ENCODE data around the gene COMT. TPM values are rescaled to one million over a fixed set of nuclear protein-coding genes. Genes with fewer than 3 reads are reported as not detected.
A peak's percentile ranks its signal among the peaks of the same experiment; 100 is the strongest.

COMT gene
- total RNA-seq, 1 donor from 2014 or later: 459 TPM

DNA sequence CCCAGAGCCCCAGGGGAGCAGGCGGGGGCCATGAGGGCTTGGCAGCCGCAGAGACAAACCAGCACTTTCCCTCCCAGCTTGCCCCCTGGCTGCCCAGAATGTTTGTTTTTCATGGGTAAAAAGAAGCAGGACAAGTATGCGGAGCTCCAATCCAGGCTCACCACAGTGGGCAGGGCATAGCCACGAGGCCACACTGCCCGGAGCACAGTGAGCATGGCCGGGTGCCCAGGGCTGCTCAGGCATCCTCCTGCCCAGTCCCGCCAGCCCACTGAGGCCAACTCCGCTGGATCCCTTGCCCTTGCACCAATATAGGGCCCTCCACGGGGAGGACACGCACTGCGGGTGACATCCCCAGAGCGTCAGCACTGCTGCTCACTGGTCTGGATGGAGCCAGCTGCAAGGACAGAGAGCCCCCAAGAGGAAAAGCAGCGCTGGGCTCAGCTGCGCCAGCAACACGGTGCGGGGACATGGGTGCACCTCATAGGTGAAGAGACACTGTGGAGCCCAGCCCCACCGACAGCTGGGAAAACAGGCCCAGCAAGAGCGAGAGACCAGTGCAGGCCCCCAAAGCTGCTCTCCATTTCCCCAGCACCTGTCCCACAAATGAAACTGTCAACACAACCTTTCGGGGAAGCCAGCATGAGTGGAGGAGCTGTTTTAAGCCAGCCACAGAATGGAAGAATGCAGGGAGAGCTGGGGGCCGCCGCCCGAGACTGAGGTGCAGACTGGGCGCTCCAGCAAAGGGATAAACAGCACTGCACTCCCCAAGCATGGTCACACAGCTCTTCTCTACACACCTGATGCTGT is 50.3 kb downstream of the COMT start:
- DNase-seq (ENCODE audit: low read depth): peak; percentile 59

DNA sequence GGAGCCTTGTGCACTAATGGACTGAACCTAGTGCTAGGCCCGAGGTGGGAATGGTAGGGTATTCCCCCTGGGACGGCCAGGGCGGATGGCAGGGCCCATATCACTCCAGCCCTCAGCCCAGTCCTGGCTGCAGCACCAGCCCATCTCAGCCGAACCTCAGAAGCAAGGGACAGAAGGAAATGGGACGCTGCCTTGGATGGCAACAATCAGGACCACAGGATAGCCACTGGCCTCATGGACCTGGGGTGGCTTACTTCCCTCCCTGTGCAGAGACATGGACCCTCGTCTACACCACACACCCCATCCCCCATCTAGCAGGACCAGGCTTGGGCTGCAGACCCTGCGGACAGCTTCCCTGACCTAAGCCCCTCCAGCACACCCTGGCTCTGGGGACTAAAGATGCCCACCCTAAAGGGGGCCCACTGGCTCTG is 50.9 kb downstream of the COMT start:
- no peak for DNase-seq (ENCODE audit: low read depth)

DNA sequence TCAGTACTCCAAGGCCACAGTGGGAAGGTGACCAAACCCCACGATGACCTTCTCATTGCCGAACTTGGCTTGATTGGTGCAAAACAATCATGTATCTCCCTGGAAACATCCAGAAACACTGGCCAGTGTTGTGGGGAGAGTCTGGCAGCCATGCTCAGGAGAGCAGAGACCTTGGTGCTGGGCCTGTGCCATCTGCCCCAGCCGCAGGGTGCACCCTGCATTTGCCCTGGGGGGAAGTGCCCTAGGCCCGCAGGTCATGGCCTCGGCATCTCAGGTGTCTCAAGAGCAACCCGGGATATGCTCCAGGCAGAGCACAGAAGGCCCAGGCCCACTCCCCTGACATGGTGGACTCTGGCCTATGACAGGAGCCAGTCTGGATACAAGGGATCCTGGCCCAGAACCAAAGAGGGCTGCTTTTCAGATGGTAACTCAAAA is 51.4 kb downstream of the COMT start:
- no peak for DNase-seq (ENCODE audit: low read depth)

DNA sequence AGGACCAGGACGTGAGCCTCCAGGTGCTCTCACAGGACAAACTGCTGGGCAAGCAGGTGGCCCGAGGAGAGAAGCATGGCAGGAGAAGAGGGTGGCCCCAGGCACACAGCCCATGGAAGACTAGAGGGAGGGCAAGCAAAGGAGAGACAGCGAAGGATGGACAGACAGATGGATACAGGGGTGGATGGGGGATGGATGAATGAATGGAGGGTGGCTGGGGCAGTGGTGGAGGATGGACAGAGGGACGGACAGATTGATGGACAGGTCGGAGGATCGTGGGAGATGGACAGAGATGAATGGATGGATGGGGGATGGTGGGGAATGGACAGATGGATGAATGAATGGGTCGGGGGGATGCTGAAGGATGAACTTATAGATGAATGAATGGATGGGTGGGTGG is 52.4 kb downstream of the COMT start:
- DNase-seq (ENCODE audit: low read depth): no peak

DNA sequence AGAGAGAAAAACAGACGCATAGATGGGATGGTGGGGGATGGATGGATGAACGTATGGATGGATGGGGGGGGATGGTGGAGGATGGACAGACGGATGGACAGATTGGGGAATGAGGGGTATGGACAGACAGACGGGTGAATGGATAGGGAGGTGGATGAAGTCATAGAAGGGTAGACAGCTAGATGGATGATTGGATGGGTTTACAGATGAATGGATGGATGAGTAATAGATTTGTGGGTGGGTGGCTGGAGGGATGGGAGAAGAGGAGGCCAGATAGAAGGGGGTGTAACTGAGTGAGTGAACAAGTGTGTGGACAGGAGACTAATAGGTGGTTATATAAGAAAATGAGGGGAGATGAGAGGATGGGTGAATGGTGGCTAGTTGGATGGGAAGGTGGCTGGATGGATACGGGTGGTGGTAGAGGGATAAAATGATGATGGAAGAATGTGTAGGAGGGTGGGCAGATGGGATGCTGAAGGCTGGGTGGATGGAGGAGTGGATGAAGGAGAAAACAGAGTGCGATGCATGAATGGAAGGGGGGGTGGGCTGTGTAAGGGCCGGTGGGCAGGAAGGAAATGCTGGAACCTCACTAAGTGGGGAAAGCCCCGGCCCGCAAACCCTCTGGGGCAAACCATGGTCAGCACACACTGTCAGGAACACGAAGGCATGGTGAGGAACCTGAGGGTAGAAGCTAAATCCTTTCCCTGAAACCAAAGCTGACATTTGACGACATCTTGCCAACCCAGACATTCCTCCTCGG is 53.5 kb downstream of the COMT start:
- no peak for DNase-seq (ENCODE audit: low read depth)

DNA sequence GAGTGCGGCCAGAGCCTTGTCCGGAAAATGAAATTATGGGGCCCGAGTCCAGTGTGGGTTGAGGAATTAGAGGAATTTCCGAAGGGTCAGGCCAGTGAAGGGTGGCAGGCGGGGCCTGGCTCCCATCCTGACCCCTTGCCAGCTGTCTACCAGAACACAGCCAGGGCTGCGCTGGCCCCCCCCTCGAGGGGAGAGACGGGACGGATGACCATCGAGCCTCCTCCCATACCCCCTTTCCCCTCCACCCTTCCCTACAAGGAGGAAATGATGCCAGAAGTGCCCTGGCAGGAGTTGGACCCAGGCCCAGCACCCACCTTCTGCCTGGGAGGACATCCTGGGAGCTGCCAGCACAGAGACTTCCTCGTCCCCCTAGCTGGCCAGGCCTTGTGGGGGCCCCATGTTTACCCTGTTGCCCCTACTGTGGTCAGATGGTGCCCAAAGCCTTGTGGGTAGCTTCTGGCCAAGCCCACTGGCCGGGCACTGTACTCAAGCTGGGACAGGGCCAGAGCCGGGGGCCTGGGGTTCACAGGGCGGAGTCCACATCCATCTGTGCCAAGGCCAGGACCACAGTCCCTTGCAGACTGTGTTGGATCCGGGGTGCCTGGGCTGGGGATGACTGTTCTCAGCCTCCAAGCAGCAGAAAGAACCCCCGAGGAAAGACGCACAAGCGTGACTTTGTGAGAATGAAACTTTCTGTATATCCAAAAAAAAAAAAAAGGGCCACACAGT is 54.2 kb downstream of the COMT start:
- DNase-seq (ENCODE audit: low read depth): peak; percentile 60

DNA sequence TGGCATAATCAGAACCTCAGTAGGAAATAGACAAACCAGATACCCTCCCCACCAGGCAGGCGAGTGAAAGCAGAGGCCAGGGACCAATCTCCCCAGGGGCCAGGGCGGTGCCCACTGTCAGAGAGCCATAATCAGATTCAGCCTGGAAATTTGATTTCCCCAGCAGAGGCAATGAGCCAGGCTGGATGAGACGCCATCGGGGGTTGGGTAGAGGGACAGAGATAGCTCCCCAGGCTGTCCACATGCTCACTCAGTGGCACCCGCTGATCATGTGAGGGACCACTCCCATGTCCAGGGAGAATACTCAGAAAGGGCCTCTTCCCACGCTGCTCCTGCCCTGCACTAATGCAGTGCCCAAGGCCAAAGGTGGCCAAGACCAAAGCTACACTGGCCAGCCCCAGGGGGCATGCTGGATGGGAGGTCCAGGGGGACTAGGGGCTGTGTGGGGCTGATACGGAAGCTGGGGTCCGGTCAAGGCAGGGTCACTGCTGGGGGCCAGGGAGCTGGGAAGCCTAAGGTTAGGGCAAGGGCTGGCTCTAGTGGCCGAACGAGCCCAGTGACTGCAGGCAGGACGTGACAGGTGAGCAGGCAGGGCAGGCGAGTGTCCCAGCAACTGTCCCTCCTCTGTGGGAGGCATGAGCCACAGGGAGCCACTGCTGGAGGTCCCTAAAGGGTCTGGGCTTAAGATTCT is 55.3 kb downstream of the COMT start:
- peak; percentile 49 for DNase-seq (ENCODE audit: low read depth)

DNA sequence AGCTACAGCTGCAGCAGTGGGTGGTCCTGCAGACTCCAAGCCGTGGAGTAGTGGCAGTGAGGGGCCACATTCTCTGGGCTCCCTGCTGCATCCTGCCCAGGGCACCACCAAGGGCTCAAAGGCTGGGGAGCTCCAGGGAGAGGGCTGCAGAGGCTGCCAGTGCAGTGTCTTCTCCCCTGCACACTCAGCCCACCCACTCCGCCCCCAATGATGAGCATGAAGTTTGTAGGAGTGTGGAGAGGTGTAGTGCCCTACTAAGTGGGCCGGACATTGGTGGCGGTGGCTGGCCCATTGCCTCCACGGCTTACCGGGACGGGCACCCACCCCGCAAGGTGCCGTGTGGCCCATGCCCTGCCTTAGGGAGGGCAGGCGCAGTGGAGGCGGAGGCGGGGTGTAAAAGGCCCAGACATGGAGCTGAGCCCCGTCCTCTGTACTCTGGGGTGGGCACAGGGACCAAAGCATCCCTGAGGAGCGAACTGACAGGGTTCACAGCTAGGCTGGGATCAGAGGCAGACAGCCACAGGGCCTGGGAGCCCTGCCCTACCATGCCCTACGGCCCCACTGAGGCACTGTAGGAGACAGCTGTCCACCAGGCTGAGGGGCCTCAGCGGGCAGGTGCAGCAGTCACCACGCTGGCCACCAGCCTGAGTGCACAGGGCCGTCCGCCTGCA is 56.1 kb downstream of the COMT start:
- DNase-seq (ENCODE audit: low read depth): no peak

DNA sequence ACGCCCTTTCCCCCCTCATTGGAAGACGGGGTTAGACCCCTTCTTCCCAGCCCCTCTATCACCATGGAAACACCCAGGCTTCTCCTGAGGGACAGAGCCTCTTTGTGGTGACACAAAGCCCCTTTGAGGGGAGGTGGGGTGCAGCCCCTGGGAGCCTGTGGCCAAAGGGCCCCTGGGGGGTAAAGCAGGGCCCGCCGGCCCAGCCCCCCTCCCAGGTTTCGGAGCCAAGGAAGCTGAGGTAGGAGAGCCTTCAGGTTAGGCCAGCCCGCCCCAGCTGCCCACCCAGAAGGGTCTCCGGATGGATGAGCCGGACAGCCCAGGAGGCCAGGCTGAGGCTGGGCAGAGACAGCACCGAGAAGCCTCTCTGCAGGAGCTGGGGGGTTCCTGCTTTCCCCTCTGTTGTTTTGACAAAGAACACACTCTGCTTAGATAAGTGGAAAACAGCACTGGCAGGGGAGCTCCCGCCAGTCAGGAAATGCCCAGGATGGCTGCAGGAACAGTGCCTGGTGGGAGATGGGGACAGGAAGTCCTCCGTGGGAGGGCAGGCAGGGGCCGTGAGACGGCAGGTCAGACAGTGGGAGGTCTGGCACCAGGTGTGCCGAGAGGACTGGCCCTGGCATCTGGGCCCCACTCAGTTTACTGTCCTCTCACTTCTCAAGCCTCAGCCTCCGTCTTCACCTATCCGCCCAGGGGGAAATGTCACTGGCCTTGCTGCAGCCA is 56.8 kb downstream of the COMT start:
- DNase-seq (ENCODE audit: low read depth): no peak

DNA sequence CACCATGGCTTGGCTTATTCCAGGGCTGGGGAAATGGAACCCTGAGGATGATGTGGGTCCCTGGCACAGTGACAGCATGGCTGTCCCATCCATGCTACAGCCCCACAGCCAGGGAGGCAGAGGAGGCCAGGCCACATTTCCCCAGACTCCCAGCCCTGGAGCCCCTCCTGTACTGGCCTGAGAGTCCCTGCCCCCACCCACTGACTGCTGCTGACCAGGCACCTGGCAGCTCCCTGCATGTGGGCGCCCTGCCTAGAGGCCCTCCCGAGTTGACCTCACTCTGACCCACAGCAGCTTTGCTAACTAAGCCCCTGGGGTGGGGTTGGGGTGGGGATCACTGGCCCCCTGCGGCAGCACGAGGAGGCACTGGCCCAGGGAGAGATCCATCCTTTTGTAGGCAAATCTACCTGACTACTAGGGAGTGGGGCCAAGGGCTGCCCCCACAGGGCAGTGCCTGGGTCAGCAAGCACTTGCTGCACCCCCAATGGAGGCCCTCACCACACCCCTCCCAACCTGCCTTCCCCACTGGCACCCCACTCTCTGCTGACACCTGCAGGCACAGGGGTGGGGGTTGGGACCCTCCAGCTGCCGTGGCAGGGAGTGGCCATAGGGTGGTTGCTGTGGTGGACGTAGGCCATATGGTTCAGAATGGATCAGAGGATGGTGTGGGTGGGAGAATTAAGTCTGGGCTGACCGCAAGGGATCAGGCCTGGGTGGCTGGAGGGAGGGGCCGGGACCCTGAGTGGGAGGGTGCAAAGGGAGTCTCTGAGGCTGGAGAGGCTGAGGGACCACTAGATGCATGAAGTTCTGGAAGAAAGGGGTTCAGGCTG is 57.6 kb downstream of the COMT start:
- no peak for DNase-seq (ENCODE audit: low read depth)

DNA sequence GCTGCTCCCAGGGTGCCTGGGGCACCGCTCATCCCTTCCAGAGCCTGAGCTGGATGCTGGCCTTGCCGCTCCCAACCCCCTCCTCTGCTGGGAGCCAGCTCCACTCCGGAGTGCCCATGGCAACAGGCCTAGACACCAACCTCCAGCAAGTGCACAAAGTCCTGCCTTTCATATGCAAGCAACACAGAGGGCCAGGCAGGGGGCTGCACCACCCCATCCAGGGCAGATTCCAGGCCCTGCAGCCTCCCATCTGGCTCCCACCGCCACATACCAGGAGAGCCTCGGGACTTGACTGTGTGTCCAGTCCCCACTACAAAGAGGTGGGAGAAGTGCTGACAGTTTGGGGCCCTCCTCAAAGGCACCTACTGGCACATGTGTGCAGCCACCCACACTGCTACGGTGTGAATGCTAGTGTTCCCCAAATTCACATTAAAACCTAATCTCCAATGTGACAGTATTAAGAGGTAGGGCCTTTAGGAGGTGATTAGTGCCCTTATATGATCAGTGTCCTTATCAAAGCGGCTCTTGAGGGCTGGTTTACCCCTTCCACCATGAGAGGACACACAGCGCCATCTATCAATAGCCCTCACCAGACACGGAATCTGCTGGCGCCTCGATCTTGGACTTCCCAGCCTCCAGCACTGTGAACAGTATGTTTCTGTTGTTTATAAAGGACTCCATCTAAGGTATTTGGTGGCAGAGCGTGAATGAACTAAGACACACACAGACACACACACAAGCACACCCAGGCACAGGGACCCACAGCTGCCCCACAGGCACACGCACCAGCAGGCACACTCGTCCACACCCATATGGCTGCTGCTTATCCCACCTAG is 58.9 kb downstream of the COMT start:
- no peak for DNase-seq (ENCODE audit: low read depth)

DNA sequence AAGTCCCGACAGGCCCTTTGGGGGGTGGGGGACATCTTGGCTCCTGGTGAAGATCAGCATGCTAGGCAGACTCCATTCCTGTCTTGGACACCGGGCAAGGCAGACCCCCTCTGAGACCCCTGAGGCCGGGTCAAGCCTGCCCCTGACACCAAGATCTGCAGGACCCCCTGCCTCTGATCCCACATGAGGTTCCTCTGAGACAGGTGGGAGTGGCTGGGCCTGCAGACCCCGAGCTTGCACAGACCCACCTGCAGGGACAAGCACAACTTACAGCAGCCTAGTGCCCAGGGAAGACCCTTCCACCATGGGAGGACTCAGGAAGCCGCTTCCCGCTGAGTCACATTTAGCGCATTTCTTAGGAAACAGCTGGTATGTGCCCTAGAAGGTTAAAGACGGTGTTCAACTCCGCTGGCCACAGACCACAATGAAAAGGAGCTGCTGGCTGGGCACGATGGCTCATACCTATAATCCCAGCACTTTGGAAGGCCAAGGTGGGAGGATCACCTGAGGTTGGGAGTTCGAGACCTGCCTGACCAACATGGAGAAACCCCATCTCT is 59.6 kb downstream of the COMT start:
- DNase-seq (ENCODE audit: low read depth): peak; percentile 42

DNA sequence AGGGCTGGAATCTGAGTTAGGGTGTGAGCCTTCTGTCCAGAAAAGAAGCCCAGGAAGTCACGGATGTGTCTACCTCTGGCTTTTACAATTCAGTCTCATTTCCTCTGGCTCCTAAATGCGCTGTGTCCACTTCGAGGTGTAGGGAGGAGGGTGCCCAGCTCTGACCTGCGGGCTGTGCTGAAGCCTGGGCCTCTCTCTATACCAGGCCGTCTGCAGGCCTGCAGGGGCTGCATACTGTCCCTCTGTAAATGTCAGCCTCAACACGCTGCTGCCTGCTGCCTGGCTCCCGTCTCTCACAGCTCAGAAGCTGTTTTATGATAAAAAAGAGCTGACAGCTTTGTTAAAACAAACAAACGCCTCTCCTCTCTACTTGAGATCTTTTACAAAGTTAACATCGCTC is 60.6 kb downstream of the COMT start:
- no peak for DNase-seq (ENCODE audit: low read depth)

DNA sequence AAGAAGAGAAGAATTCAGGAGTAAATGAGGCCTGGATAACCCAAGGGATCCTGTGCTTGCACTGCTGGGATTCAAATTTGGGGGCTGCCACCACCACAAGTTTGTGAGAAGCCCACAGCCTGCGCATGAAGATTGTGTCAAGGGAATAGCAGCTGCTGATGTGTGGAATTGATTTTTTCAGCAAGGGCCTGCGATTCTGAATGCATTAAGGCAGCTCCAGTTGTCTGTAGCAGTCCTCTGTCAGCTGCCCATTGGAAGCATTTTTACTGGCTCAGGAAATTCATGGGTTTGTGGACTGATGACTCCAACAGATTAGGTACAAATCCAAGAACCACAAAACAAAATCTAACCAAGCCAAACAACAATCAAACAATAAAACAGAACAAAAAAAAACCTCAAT is 61.1 kb downstream of the COMT start:
- DNase-seq (ENCODE audit: low read depth): peak; percentile 68

DNA sequence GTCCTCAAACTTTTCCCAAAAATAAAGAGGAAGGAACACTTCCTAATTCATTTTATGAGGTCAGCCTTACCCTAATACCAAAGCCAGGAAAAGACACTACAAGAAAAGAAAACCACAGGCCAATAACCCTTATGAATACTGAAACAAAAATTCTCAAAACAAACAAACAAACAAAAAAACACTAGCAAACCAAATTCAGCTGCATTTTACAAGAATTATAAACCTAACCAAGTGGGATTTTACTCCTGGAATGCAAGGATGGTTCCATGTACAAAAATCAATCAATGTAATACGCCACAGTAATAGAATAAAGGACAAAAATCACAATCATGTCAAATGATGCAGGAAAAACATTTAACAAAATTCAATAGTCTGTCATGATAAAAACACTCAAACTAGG is 61.7 kb downstream of the COMT start:
- DNase-seq (ENCODE audit: low read depth): no peak

DNA sequence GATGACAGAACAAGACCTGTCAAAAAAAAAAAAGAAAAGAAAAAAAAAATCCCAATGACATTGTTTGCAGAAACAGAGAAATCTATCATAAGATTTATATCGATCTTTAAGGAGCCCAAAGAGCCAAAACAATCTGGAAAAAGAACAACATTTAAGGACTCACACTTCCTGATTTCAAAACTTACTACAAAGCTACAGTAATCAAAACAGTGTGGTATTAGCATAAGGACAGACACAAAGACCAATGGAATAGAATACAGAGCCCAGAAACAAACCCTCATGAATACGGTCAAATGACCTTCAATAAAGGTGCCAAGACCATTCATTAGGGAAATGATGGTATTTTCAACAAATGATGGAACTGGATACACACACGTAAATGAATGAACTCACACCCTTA is 62.9 kb downstream of the COMT start:
- no peak for DNase-seq (ENCODE audit: low read depth)

DNA sequence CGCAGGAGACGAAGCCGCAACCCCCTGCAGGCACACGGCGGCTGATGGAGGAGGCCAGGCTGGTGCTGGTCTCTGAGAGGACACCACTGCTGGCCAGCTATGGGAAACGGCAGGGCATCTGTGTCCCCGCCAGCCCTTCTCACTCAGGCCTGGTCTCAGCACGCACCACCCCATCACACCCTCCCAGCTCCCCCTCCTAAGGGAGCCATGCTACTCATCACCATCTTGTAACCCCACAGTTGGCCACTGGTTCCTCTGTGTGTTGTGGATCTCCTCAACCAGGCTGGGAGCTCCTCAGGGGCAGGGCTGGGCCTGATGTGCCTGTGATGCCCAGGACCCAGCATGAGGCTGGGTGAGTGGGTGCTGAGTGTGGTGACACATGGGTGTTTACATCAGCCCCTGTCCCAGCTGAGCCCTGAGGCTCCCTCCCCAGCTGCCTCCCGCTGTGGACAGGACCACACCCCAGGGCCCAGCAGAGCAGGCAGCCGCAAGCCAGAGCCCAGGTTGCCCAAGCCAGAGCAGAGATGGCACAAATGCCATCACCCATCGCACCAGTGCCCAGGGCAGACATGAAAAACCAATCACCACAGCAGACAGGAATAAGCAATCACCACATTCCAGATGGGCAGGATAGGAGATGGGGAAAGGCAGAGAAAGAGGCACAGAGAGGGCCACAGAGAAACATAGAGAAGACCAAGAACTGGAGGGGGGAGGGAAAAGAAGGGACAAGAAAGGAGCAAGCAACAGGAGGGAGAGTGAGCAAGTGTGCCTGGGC is 66.8 kb downstream of the COMT start:
- DNase-seq (ENCODE audit: low read depth): no peak

Data from myocyte (in vitro differentiated cells).